BJ (cell line): ENCODE measurements around the gene RSAD1. TPM values are rescaled to one million over a fixed set of nuclear protein-coding genes. Genes with fewer than 3 reads are reported as not detected.

Source experiments
- CTCF ChIA-PET: fragments of 350-600 bp; formaldehyde crosslinking; extraction: SDS; loops from one replicate; lab custom pipeline; 2021; ENCODE audit warnings: antibody characterized with exemption, inconsistent platforms; lab: Yijun Ruan, JAX
- POLR2A ChIA-PET: fragments of 300-600 bp; sonication (Branson Sonifier 250); formaldehyde crosslinking; extraction: SDS; loops from one replicate; lab custom pipeline; 2021; ENCODE audit warnings: antibody characterized with exemption; lab: Charles Lee
- DNase-seq: peaks from one replicate; pipeline ENCODE4 v3.0.0-alpha.2; 2011; ENCODE audit warnings: low read depth
- H3K27me3 ChIP-seq: 2 replicates; pipeline ENCODE4 v1.6.0; 2011; ENCODE audit warnings: low read length; ENCODE audit not compliant: control insufficient read depth, insufficient read depth
- H3K36me3 ChIP-seq: 2 replicates; pipeline ENCODE4 v1.5.1; 2011; ENCODE audit warnings: low read length; ENCODE audit not compliant: control insufficient read depth, insufficient read depth
- H3K4me3 ChIP-seq: 2 replicates; pipeline ENCODE4 v1.5.1; 2011; ENCODE audit warnings: low read depth, mild to moderate bottlenecking, control low read depth, low read length
- CTCF ChIP-seq: IDR thresholded peaks from 2 replicates; pipeline ENCODE4 v1.5.1; 2011; ENCODE audit warnings: low read depth, mild to moderate bottlenecking, control low read depth, inconsistent platforms, low read length, moderate library complexity; ENCODE audit not compliant: insufficient read depth
- polyA plus RNA-seq: library from polyadenylated mRNA; depleted of rRNA; stranded (reverse); fragments of >200 nt; gene quantifications from 2 replicates; pipeline ENCODE4 v1.2.3, GENCODE V29; 2011

The RSAD1 gene
- polyA plus RNA-seq, 1 experiment: 22.6 TPM

- H3K27me3 ChIP-seq: no peaks in the 10 kb centered on the region
- CTCF ChIA-PET: no interaction called here
- no peak for DNase-seq
- POLR2A ChIA-PET: no interaction called here
- no peaks in the 10 kb centered on the region for H3K36me3 ChIP-seq
- TF ChIP-seq CTCF: no peak
- no peak overlapping the region for H3K4me3 ChIP-seq
These were observed 30.0 kb upstream of the RSAD1 start for GRCh38 chr17:50448643-50449042.

DNA sequence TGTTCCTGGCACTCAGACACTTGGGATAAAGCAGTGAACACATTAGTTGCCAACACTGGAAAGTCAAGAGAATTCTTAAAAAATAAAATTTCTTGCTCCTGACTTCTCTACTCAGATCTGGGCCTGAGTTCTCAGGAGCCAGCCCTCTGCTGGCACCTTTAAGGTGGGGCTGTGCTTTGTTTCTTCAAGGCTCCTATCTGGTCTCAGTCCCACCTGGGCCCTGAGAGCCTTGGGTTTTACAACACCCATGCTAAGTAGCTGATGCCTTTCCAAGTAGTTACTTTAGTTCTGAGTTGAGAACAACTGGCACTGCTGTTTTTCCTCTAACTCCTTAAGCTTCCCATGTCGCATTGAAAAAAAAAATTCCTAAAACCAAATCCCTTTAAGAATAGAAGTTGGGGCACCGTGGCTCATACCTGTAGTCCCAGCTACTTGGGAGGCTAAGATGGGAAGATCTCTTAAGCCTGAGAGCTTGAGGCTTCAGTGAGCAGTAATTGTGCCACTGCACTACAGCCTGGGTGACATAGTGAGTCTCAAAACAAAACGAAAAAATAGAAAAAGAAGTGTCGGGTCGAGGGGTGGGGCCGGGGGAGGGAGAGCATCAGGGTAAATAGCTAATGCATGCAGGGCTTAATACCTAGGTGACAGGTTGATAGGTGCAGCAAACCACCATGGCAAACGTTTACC is 26.6 kb upstream of the RSAD1 start:
- no peak for DNase-seq
- ChIA-PET POLR2A (no interaction called here), CTCF (interaction anchor here (0.6 to 0.7 kb wide), 2 partner anchors 12 to 79 kb away, joined by 3 to 4 read pairs; no protein-coding TSS in a partner anchor)
- Histone ChIP-seq H3K4me3 (no peak overlapping the region), H3K27me3 (no peaks in the 10 kb centered on the region), H3K36me3 (no peaks in the 10 kb centered on the region)
- no peak for TF ChIP-seq CTCF

DNA sequence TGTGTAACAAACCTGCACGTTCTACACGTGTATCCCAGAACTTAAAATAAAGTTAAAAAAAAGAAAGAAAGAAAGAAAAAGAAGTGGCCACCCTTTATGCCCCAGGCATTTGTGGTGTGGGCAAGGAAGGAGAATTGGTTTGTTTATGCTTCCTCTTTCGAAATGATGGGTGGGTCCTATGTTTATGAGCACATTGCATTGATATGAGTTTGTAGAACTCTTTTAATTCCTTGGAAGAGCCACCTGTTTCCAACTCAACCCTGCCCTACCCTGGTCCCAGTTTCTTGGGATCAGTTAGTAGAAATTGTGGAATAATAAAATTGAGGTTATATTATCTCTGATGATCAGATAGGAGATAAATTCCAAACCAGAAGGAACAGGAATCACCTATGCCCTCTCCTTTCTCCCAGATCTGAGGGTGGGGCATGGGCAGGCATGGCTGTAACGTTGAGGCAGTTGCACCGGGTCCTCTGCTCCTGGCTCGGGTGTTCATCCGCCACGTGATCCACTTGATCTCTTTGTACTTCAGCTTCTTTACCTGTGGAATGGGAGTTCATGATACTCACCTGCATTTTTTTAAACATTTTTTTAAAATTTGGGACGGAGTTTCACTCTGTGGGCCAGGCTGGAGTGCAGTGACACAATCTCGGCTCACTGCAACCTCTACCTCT is 25.9 kb upstream of the RSAD1 start:
- peak; percentile 26 for DNase-seq
- ChIA-PET CTCF (interaction anchor here (0.7 to 1.3 kb wide), 2 partner anchors 11 to 23 kb away, joined by 3 read pairs; no protein-coding TSS in a partner anchor), POLR2A (no interaction called here)
- Histone ChIP-seq H3K4me3 (no peak overlapping the region), H3K27me3 (no peaks in the 10 kb centered on the region), H3K36me3 (no peaks in the 10 kb centered on the region)
- no peak for TF ChIP-seq CTCF

- H3K4me3 ChIP-seq: no peak overlapping the region
- POLR2A ChIA-PET: no interaction called here
- DNase-seq: no peak
- no peaks in the 10 kb centered on the region for H3K36me3 ChIP-seq
- no peaks in the 10 kb centered on the region for H3K27me3 ChIP-seq
- CTCF ChIA-PET: interaction anchor here (0.7 to 1.3 kb wide), 4 partner anchors 14 to 25 kb away, joined by 3 to 4 read pairs (median 4); partner anchors contain the start of gene RSAD1
- TF ChIP-seq CTCF: no peak
These were observed 24.8 kb upstream of the RSAD1 start for GRCh38 chr17:50453901-50454300.

GRCh38 chr17:50457621-50458020 is 21.0 kb upstream of the RSAD1 start:
- TF ChIP-seq CTCF: no peak
- ChIA-PET CTCF (interaction anchor here (0.8 to 1.3 kb wide), 4 partner anchors 10 to 24 kb away, joined by 3 to 5 read pairs (median 4); no protein-coding TSS in a partner anchor), POLR2A (no interaction called here)
- no peak overlapping the region for H3K4me3 ChIP-seq
- DNase-seq: no peak
- no peaks in the 10 kb centered on the region; the same call in none of the 2 replicates for H3K36me3 ChIP-seq
- no peaks in the 10 kb centered on the region for H3K27me3 ChIP-seq
